ENCODE results near the gene DCAF15. TPM values are rescaled to one million over a fixed set of nuclear protein-coding genes. Genes with fewer than 3 reads are reported as not detected.
"Not testable (repeated sequence)": the region's sequence is repeated elsewhere in the genome, so short reads cannot be mapped to it uniquely, and the experiment has no call there.

Gene DCAF15
- total RNA-seq, 1 experiment from 2014 or later = 39.1 TPM

GRCh38 chr19:13920940-13921747, 31.2 kb upstream of the DCAF15 start:
- peaks cover 8% of the 10 kb centered on the region for H3K36me3 ChIP-seq
- peaks cover 5% of the 10 kb centered on the region; the same call in 1 of the 2 replicates for H3K9me3 ChIP-seq (replicated peaks)
- peak; percentile 76 to 85 for DNase-seq
- H3K4me3 ChIP-seq = no peak overlapping the region
- H3K27me3 ChIP-seq = no peaks in the 10 kb centered on the region
- peak overlapping the region; percentile 36 for H3K27ac ChIP-seq
- H3K4me1 ChIP-seq = no peaks in the 10 kb centered on the region

- not testable (repeated sequence) for H3K4me1 ChIP-seq; H3K27me3 ChIP-seq; H3K4me3 ChIP-seq; H3K36me3 ChIP-seq; H3K27ac ChIP-seq; H3K9me3 ChIP-seq (replicated peaks); DNase-seq
Observed at GRCh38 chr19:13922118-13922517, 30.2 kb upstream of the DCAF15 start.

- DNase-seq = no peak
- Histone ChIP-seq H3K9me3 (replicated peaks) (peaks cover 5% of the 10 kb centered on the region; the same call in 1 of the 2 replicates), H3K4me3 (no peak overlapping the region), H3K27ac (no peak overlapping the region), H3K4me1 (no peaks in the 10 kb centered on the region), H3K27me3 (no peaks in the 10 kb centered on the region), H3K36me3 (peaks cover 11% of the 10 kb centered on the region)
Observed at GRCh38 chr19:13923194-13923987, 28.9 kb upstream of the DCAF15 start.

GRCh38 chr19:13926010-13926409, 26.3 kb upstream of the DCAF15 start:
- no peaks in the 10 kb centered on the region for H3K4me1 ChIP-seq
- H3K9me3 ChIP-seq (replicated peaks) = peaks cover under 1% of the 10 kb centered on the region; the same call in 1 of the 2 replicates
- no peaks in the 10 kb centered on the region for H3K27me3 ChIP-seq
- DNase-seq = no peak
- H3K36me3 ChIP-seq = peaks cover 5% of the 10 kb centered on the region
- H3K27ac ChIP-seq = no peak overlapping the region
- H3K4me3 ChIP-seq = no peak overlapping the region

DNA sequence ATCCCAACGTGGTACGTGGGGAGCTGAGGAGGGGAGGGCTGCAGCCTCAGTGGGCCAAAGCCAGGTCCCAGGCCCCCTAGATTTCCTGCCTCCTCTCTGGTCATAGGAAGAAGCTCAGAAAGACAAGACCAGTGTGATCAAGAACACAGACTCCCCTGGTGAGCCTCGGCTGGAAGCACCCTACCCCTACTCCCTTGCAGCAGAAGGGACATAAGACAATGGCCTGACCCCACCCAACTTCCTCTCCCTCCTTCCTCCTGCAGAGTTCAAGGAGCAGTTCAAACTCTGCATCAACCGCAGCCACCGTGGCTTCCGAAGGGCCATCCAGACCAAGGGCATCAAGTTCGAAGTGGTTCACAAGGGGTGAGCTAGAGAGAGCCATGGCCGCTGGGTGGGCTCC, 25.6 kb upstream of the DCAF15 start:
- H3K4me3 ChIP-seq = no peak overlapping the region
- DNase-seq = no peak
- H3K27me3 ChIP-seq = no peaks in the 10 kb centered on the region
- peaks cover 5% of the 10 kb centered on the region for H3K36me3 ChIP-seq
- H3K4me1 ChIP-seq = no peaks in the 10 kb centered on the region
- H3K27ac ChIP-seq = no peak overlapping the region
- no peaks in the 10 kb centered on the region for H3K9me3 ChIP-seq (replicated peaks)

DNA sequence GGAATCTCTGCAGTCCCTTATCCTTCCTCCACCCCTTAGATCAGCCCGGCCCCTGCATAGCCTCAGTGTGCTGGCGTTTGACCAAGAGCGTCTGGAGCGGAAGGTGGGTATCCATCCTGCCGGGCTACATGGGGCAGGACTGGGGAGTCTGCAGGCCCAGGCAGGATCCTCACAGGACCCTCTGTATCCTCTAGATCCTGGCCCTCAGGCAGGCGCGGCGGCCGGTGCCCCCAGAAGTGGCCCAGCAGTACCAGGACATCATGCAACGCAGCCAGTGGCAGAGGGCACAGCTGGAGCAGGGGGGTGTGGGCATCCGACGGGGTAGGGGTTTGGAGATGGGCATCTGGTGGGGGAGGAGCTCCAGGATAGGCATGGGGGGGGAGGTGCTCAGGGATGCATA, 23.0 kb upstream of the DCAF15 start:
- no peaks in the 10 kb centered on the region for H3K9me3 ChIP-seq (replicated peaks)
- no peak for DNase-seq
- H3K4me1 ChIP-seq = no peaks in the 10 kb centered on the region
- H3K36me3 ChIP-seq = peaks cover 5% of the 10 kb centered on the region; the same call in 1 of the 2 replicates
- no peak overlapping the region for H3K27ac ChIP-seq
- H3K4me3 ChIP-seq = no peak overlapping the region
- no peaks in the 10 kb centered on the region for H3K27me3 ChIP-seq

GRCh38 chr19:13929956-13930355, 22.4 kb upstream of the DCAF15 start:
- Histone ChIP-seq H3K4me3 (no peak overlapping the region), H3K27me3 (no peaks in the 10 kb centered on the region), H3K9me3 (replicated peaks) (no peaks in the 10 kb centered on the region), H3K36me3 (peaks cover 5% of the 10 kb centered on the region; the same call in 1 of the 2 replicates), H3K4me1 (no peaks in the 10 kb centered on the region), H3K27ac (no peak overlapping the region)
- DNase-seq = no peak

DNA sequence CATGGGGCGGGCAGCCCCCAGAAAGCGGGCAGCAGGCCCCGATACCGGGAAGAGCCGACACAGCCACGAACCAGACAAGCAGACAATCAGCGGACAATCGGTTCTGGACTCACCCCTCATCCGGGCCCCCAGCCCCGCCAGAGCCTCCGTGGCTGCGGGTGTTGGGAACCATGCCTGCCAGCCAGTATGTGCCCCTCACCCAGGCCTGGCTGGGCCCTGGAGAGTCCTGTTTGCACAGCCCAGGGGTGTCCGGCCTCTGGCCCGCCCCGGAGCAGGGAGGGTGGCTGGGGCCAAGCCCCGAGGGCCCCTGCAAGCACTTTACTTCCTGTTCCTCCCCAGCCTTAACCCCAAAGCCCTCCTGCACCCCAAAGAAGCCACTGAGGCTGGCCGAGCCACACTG, 21.9 kb upstream of the DCAF15 start:
- H3K9me3 ChIP-seq (replicated peaks) = no peaks in the 10 kb centered on the region
- H3K36me3 ChIP-seq = peaks cover 5% of the 10 kb centered on the region; the same call in 1 of the 2 replicates
- H3K27me3 ChIP-seq = no peaks in the 10 kb centered on the region
- H3K27ac ChIP-seq = no peak overlapping the region
- no peak for DNase-seq
- H3K4me3 ChIP-seq = no peak overlapping the region
- no peaks in the 10 kb centered on the region for H3K4me1 ChIP-seq

DNA sequence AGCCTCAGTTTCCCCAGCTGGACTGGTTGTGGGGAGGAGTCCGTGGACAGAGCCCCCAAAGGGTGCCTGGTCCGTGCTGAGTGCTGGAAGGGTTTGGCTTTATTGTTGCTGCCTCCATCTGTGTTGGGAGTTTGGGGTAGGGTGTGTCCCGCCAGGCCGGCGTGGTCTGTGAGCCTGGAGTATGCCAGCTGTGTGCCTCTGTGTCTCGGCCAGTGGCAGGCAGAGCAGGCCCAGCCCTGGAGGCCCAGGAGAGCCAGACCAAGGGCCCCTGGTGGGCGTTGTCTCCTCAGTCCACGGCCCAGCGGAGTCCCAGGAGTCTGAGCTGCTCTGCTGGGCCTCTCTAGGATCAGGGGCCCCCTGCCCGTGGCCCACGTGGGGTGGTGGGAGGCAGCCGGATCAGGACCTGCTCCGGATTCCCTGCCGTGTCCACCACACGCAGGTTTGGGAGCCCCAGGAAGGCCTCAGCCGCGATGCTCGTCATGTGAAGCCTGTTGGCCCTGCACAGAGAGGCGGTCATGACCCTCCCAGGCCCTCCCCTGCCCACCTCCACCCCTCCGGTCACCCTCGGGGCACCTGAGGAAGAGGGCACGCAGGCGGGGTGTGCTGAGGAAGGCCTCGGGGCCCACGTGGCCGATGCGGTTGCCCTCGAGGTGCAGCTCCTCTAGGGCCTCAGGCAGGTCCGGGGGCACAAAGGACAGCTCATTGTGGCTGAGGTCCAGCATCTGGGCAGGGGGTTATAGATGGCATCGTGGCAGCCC, 20.7 kb upstream of the DCAF15 start:
- Histone ChIP-seq H3K27ac (no peak overlapping the region), H3K9me3 (replicated peaks) (no peaks in the 10 kb centered on the region), H3K4me3 (no peak overlapping the region), H3K27me3 (no peaks in the 10 kb centered on the region), H3K4me1 (no peaks in the 10 kb centered on the region), H3K36me3 (0 out of 2 replicates have a peak, but pooled peaks cover 3% of the 10 kb centered on the region)
- DNase-seq = no peak

GRCh38 chr19:13932149-13932637, 20.1 kb upstream of the DCAF15 start:
- Histone ChIP-seq H3K4me1 (no peaks in the 10 kb centered on the region), H3K9me3 (replicated peaks) (no peaks in the 10 kb centered on the region), H3K27me3 (no peaks in the 10 kb centered on the region), H3K4me3 (no peak overlapping the region), H3K27ac (no peak overlapping the region), H3K36me3 (0 out of 2 replicates have a peak, but pooled peaks cover 3% of the 10 kb centered on the region)
- DNase-seq = no peak

DNA sequence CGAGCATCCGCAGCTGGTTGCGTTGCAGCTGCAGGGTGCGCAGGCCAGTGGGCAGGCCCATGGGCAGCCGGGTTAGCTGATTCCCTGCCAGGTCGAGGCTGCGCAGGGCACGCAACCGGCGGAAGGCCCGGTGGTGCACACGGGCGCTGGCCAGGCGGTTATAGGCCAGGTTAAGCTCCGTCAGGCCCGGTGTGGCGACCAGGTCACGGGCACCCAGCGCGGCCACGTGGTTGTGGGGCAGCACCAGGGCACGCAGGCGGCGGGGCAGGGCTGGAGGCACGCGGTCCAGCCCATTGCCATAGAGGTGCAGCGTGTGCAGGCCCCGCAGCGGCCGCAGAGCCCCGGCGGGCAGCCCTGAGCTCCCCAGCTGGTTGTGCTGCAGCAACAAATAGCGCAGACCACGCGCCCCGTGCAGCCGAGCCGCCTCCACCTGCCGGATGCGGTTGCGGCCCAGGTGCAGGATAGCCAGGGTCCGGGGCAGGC, 19.4 kb upstream of the DCAF15 start:
- H3K4me1 ChIP-seq = no peaks in the 10 kb centered on the region; the same call in 1 of the 2 replicates
- DNase-seq = no peak
- no peak overlapping the region for H3K4me3 ChIP-seq
- no peaks in the 10 kb centered on the region for H3K27me3 ChIP-seq
- H3K36me3 ChIP-seq = 0 out of 2 replicates have a peak, but pooled peaks cover 3% of the 10 kb centered on the region
- H3K9me3 ChIP-seq (replicated peaks) = no peaks in the 10 kb centered on the region
- H3K27ac ChIP-seq = no peak overlapping the region

- Histone ChIP-seq H3K27me3 (no peaks in the 10 kb centered on the region; the same call in 1 of the 2 replicates), H3K27ac (no peak overlapping the region), H3K36me3 (no peaks in the 10 kb centered on the region), H3K4me3 (no peak overlapping the region), H3K9me3 (replicated peaks) (no peaks in the 10 kb centered on the region), H3K4me1 (no peaks in the 10 kb centered on the region; the same call in 1 of the 2 replicates)
- no peak for DNase-seq
Observed at GRCh38 chr19:13934785-13935109, 17.6 kb upstream of the DCAF15 start.

- Histone ChIP-seq H3K27ac (no peak overlapping the region), H3K4me3 (no peak overlapping the region), H3K27me3 (no peaks in the 10 kb centered on the region; the same call in 1 of the 2 replicates), H3K9me3 (replicated peaks) (no peaks in the 10 kb centered on the region), H3K36me3 (no peaks in the 10 kb centered on the region), H3K4me1 (no peaks in the 10 kb centered on the region; the same call in 1 of the 2 replicates)
- peak; percentile 41 to 45 for DNase-seq
Observed at GRCh38 chr19:13935765-13936510, 16.4 kb upstream of the DCAF15 start.

All from SJCRH30 (cell line).